Measurements from ENCODE around the gene CRIP3.

Gene CRIP3

GRCh38 chr6:43301081-43301870, 7.3 kb downstream of the CRIP3 start:
- TF ChIP-seq CTCF (conservative IDR thresholded peaks at IDR 0.05; ENCODE audit: control insufficient read depth, insufficient read depth, low read depth, low read length): no peak
- H3K4me3 ChIP-seq (ENCODE audit: control insufficient read depth, low read depth, low read length): no peak overlapping the region
- DNase-seq (ENCODE audit: low read depth): no peak

GRCh38 chr6:43299338-43300293, 9.0 kb downstream of the CRIP3 start:
- DNase-seq (ENCODE audit: low read depth): no peak
- TF ChIP-seq CTCF (conservative IDR thresholded peaks at IDR 0.05; ENCODE audit: control insufficient read depth, insufficient read depth, low read depth, low read length): no peak
- no peak overlapping the region for H3K4me3 ChIP-seq (ENCODE audit: control insufficient read depth, low read depth, low read length)

- TF ChIP-seq CTCF (conservative IDR thresholded peaks at IDR 0.05; ENCODE audit: control insufficient read depth, insufficient read depth, low read depth, low read length): no peak
- H3K4me3 ChIP-seq (ENCODE audit: control insufficient read depth, low read depth, low read length): no peak overlapping the region
- no peak for DNase-seq (ENCODE audit: low read depth)
These were observed 9.9 kb downstream of the CRIP3 start for GRCh38 chr6:43298565-43299337.

GRCh38 chr6:43297644-43298564, 10.7 kb downstream of the CRIP3 start, which contains the start of gene SLC22A7:
SLC22A7 (plus strand) TSS chr6:43298260; CDS start chr6:43298359, 99 bp downstream.
- TF ChIP-seq CTCF (conservative IDR thresholded peaks at IDR 0.05; ENCODE audit: control insufficient read depth, insufficient read depth, low read depth, low read length): no peak
- no peak within 1 kb of the TSS for H3K4me3 ChIP-seq (ENCODE audit: control insufficient read depth, low read depth, low read length)
- DNase-seq (ENCODE audit: low read depth): peak; percentile 8

- H3K4me3 ChIP-seq (ENCODE audit: control insufficient read depth, low read depth, low read length): no peak overlapping the region
- DNase-seq (ENCODE audit: low read depth): no peak
- no peak for TF ChIP-seq CTCF (conservative IDR thresholded peaks at IDR 0.05; ENCODE audit: control insufficient read depth, insufficient read depth, low read depth, low read length)
These were observed 11.7 kb downstream of the CRIP3 start for GRCh38 chr6:43296780-43297497.

Measured in fibroblast of mammary gland (primary cell).